ENCODE results near the gene POLD3. TPM values are rescaled to one million over a fixed set of nuclear protein-coding genes. Genes with fewer than 3 reads are reported as not detected.

Gene POLD3
- total RNA-seq, 4 donors from 2014 or later = 13.0 to 14.8 (median 14.3) TPM

GRCh38 chr11:74678041-74678440, 85.7 kb downstream of the POLD3 start:
- Histone ChIP-seq H3K4me3 (replicated peaks in 1 of 3) (no peak overlapping the region), H3K27ac (no peak overlapping the region), H3K36me3 (no peaks in the 10 kb centered on the region), H3K27me3 (no peaks in the 10 kb centered on the region), H3K9me3 (no peaks in the 10 kb centered on the region), H3K4me1 (peaks cover 14 to 16% of the 10 kb centered on the region in 2 donors)
- WGBS, 2 donors = 89 to 91% methylated on average over 5 of the region's 5 CpGs
- TF ChIP-seq CTCF (IDR thresholded peaks at IDR 0.05) (no peak), POLR2A (IDR thresholded peaks at IDR 0.05) (no peak)
- intact Hi-C loops (cut with DNase I) = no loop called here
- no peak for DNase-seq

- no peak for DNase-seq
These were observed 86.5 kb downstream of the POLD3 start for GRCh38 chr11:74678591-74679512.

GRCh38 chr11:74679513-74679865, 87.1 kb downstream of the POLD3 start:
- Histone ChIP-seq H3K4me1 (peaks cover 19 to 31% of the 10 kb centered on the region in 2 donors), H3K27me3 (no peaks in the 10 kb centered on the region), H3K9me3 (no peaks in the 10 kb centered on the region), H3K27ac (no peak overlapping the region), H3K4me3 (replicated peaks in 1 of 3) (no peak overlapping the region), H3K36me3 (no peaks in the 10 kb centered on the region)
- TF ChIP-seq CTCF (IDR thresholded peaks at IDR 0.05) (no peak), POLR2A (IDR thresholded peaks at IDR 0.05) (no peak)
- intact Hi-C loops (cut with DNase I) = no loop called here
- no peak for DNase-seq
- 86 to 96% methylated on average over 1 to 3 of the region's 3 CpGs for WGBS, 2 donors

More at GRCh38 chr11:74678591-74679512, 86.5 kb downstream of the POLD3 start:
- H3K27me3 ChIP-seq = no peaks in the 10 kb centered on the region
- H3K9me3 ChIP-seq = no peaks in the 10 kb centered on the region
- no peak overlapping the region for H3K27ac ChIP-seq
- no peak overlapping the region for H3K4me3 ChIP-seq (replicated peaks in 1 of 3)
- intact Hi-C loops (cut with DNase I) = no loop called here
- no peak for TF ChIP-seq POLR2A (IDR thresholded peaks at IDR 0.05)
- TF ChIP-seq CTCF (IDR thresholded peaks at IDR 0.05) = no peak
- peaks cover 16 to 25% of the 10 kb centered on the region in 2 donors for H3K4me1 ChIP-seq
- H3K36me3 ChIP-seq = no peaks in the 10 kb centered on the region
- WGBS, 2 donors = 80 to 82% methylated on average over 10 to 13 of the region's 13 CpGs

GRCh38 chr11:74680035-74680671, 87.8 kb downstream of the POLD3 start:
- DNase-seq = no peak
- Histone ChIP-seq H3K27me3 (no peaks in the 10 kb centered on the region), H3K4me3 (replicated peaks in 1 of 3) (no peak overlapping the region), H3K36me3 (no peaks in the 10 kb centered on the region), H3K27ac (no peak overlapping the region), H3K9me3 (no peaks in the 10 kb centered on the region), H3K4me1 (peaks cover 19 to 36% of the 10 kb centered on the region in 2 donors)
- intact Hi-C loops (cut with DNase I) = no loop called here
- TF ChIP-seq CTCF (IDR thresholded peaks at IDR 0.05) = no peak
- TF ChIP-seq POLR2A (IDR thresholded peaks at IDR 0.05) = no peak
- 92 to 94% methylated on average over 9 of the region's 9 CpGs for WGBS, 2 donors

Data from thyroid gland (tissue), 4 donors.